ENCODE data around the gene GNA14. TPM values are rescaled to one million over a fixed set of nuclear protein-coding genes. Genes with fewer than 3 reads are reported as not detected.

The GNA14 gene
- total and polyA plus RNA-seq, 2 of the 8 experiments (the other 6 are each of a cell fraction or from before 2014, with no cell fraction given), result 3.4 to 6.3 TPM

DNA sequence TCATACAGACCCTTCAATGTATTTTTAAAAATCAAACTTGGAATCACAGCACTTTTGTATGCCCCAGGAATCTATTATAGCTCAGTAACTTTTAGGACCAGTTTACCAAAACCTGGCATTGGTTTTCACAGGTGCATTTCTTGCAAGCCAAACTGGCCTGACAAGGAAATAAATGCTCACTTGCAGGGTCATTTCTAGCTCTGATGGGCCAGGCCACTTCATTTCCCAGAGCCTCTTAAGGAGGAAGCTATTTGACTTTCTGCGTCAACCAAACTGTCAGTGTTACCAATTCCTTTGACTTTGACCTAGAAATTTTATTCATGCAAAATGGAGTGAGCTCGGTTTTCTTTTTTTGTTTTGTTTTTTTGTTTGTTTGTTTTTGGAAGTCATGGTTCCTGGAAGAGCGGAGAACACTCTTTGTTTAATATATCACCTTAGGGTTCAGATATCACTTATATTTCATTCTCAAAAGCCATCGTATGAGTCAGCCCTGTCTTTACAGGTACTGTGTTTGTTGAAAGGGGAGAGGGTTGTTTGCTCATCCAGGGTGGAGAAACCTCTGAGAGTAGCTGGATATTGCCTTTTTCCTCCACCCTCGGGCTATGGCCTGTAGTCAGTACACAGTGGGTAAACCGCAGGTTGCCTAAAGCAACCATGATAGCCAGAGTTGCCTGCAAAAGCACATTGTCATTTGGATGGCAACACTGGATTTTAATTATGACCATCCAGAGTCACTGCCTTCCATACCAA lies 58.9 kb downstream of the GNA14 start:
- TF ChIP-seq NANOG (IDR thresholded peaks at IDR 0.05; ENCODE audit: insufficient read depth, low read depth, low read length, poor library complexity, severe bottlenecking) (no peak), ASH2L (IDR thresholded peaks at IDR 0.05; ENCODE audit: low read length) (no peak), NRF1 (IDR thresholded peaks at IDR 0.05; ENCODE audit: low read depth, low read length) (no peak), KDM4A (IDR thresholded peaks at IDR 0.05; ENCODE audit: low read depth, low read length, severe bottlenecking) (no peak), GABPA (IDR thresholded peaks at IDR 0.05; ENCODE audit: borderline replicate concordance, insufficient read depth, low read length) (no peak), TAF1 (IDR thresholded peaks at IDR 0.05; ENCODE audit: low read depth, low read length) (no peak), SP1 (IDR thresholded peaks at IDR 0.05; ENCODE audit: low read depth, low read length) (no peak)
- H3K9ac ChIP-seq (replicated peaks in 1 of 4; ENCODE audit: extremely low read depth in 1 of 4, low read depth in 3 of 4, low read length in 3 of 4), result no peak overlapping the region
- ChIA-PET CTCF (ENCODE audit: partially characterized antibody) (interaction anchor here (0.5 to 1.5 kb wide), 4 partner anchors 23 to 134 kb away, joined by 3 to 5 read pairs (median 3); no protein-coding TSS in a partner anchor), POLR2A (ENCODE audit: partially characterized antibody) (no interaction called here)
- H2BK20ac ChIP-seq (ENCODE audit: low read length), result peak overlapping the region; percentile 97
- H3K4me2 ChIP-seq (ENCODE audit: insufficient read depth in 1 of 2, low read depth in 2 of 2, low read length in 2 of 2), result no peak overlapping the region
- H3K18ac ChIP-seq (ENCODE audit: extremely low read depth, low read length), result no peak overlapping the region; the same call in 1 of the 2 replicates
- no peak for FAIRE-seq
- peaks cover 3 to 16% (median 10%) of the 10 kb centered on the region in 4 experiments; a peak in 4 of 7 replicates for H3K4me1 ChIP-seq (replicated peaks in 1 of 4; ENCODE audit: control insufficient read depth in 3 of 4, insufficient read depth in 4 of 4, low read length in 3 of 4)
- no peak overlapping the region for H3K14ac ChIP-seq (ENCODE audit: insufficient read length)
- H2BK5ac ChIP-seq (ENCODE audit: low read depth, low read length), result peak overlapping the region; percentile 66; the same call in 1 of the 2 replicates
- no peak overlapping the region; the same call in 1 of the 2 replicates for H2AK5ac ChIP-seq (ENCODE audit: low read depth, low read length)
- no peak overlapping the region for H4K5ac ChIP-seq (ENCODE audit: insufficient read length, low read depth, low read length)
- no peak overlapping the region for H3K4me3 ChIP-seq (ENCODE audit: extremely low read depth in 1 of 4, insufficient read depth in 2 of 4, low read depth in 3 of 4, low read length in 4 of 4)
- H4K20me1 ChIP-seq (replicated peaks in 1 of 2; ENCODE audit: control insufficient read depth in 1 of 2, insufficient read depth in 2 of 2, low read length in 2 of 2), result no peaks in the 10 kb centered on the region
- peak overlapping the region; percentile 53; the same call in 1 of the 2 replicates for H2BK12ac ChIP-seq (ENCODE audit: low read depth, low read length)
- peak overlapping the region; percentile 84 for H2BK120ac ChIP-seq (replicated peaks; ENCODE audit: low read depth, low read length)
- peak overlapping the region; percentile 82 for H4K91ac ChIP-seq (replicated peaks; ENCODE audit: insufficient read length, low read length)
- WGBS, 2 experiments (ENCODE audit: extremely low coverage in 1 of 2, insufficient coverage in 1 of 2, insufficient read length in 1 of 2, insufficient replicate concordance in 2 of 2, low coverage in 1 of 2, low lambda C conversion rate in 2 of 2, missing lambda C conversion rate in 1 of 2), result 83% methylated on average over 6 of the region's 6 CpGs; no CpG with 5 or more reads in 1 of the 2 experiments
- H3K27ac ChIP-seq (ENCODE audit: low read depth, low read length), result no peak overlapping the region
- H3K23ac ChIP-seq (ENCODE audit: insufficient read length), result no peak overlapping the region
- H2BK15ac ChIP-seq (ENCODE audit: low read length), result peak overlapping the region; percentile 46; the same call in 1 of the 2 replicates
- H4K8ac ChIP-seq (ENCODE audit: extremely low read depth, insufficient read depth, low read length), result no peak overlapping the region
- H2AFZ ChIP-seq (ENCODE audit: low read length), result no peak overlapping the region
- H3K4ac ChIP-seq (replicated peaks; ENCODE audit: insufficient read length, low read depth, low read length), result no peak overlapping the region
- no peaks in the 10 kb centered on the region for H3K23me2 ChIP-seq (ENCODE audit: low read depth, low read length)
- H3K79me1 ChIP-seq (ENCODE audit: low read depth, low read length), result no peaks in the 10 kb centered on the region
- H3K56ac ChIP-seq (replicated peaks; ENCODE audit: insufficient read length, low read depth, low read length), result peak overlapping the region; percentile 1
- no peaks in the 10 kb centered on the region for H3K9me3 ChIP-seq (ENCODE audit: insufficient read depth in 2 of 2, low read depth in 1 of 2, low read length in 1 of 2)
- H3K27me3 ChIP-seq (replicated peaks in 1 of 4; ENCODE audit: control insufficient read depth in 3 of 4, extremely low read depth in 1 of 4, insufficient read depth in 3 of 4, low read length in 3 of 4), result no peaks in the 10 kb centered on the region
- no peaks in the 10 kb centered on the region for H3K36me3 ChIP-seq (ENCODE audit: control insufficient read depth in 2 of 4, insufficient read depth in 4 of 4, low read length in 3 of 4)
- no peaks in the 10 kb centered on the region for H3K79me2 ChIP-seq (ENCODE audit: control insufficient read depth in 1 of 2, insufficient read depth in 2 of 2, low read length in 2 of 2)
- DNase-seq (ENCODE audit: low read depth in 1 of 2, low spot score in 2 of 2), result no peak

Measured in H1 (cell line).